HCT116 (cell line): ENCODE measurements around the gene DBNL. TPM values are rescaled to one million over a fixed set of nuclear protein-coding genes. Genes with fewer than 3 reads are reported as not detected.

ENCODE experiments used
- ATAC-seq: fragments of 200-7000 bp; cut with Tn5 transposase; 2 replicates; pipeline ENCODE4 v1.9.1; 2020; ENCODE audit warnings: mild to moderate bottlenecking, moderate library complexity
- BruUV-seq: library from RNA; stranded (reverse); fragments of 400-500 nt; replicated peaks from 2 replicates; lab custom pipeline; 2021; lab: Mats Ljungman, UMichigan
- CTCF ChIA-PET: fragments of 300-600 bp; sonication (Branson Sonifier 250); formaldehyde crosslinking; loops from one replicate; lab custom pipeline; 2021; ENCODE audit warnings: antibody characterized with exemption; lab: Charles Lee
- POLR2A ChIA-PET: fragments of 300-600, 350-600 bp; sonication (Branson Sonifier 250); formaldehyde crosslinking; loops from one replicate; lab custom pipeline; 2021; ENCODE audit warnings: antibody characterized with exemption; lab: Charles Lee
- RAD21 ChIA-PET, 2 experiments: fragments of 300-600 bp; sonication (Branson Sonifier 250); formaldehyde crosslinking; loops; one replicate each; lab custom pipeline; 2023; ENCODE audit warnings: low total read pairs in 2 of 2; ENCODE audit not compliant: uncharacterized antibody in 2 of 2, unreplicated experiment in 2 of 2, low non-redundant PET in 1 of 2; lab: Charles Lee
- DNase-seq: peaks from one replicate; pipeline ENCODE4 v3.0.0-alpha.2; 2010; ENCODE audit warnings: low read depth, low spot score
- H2AFZ ChIP-seq: fragments of 200-600 bp; shearing (Covaris generic), sonication (generic); 2 replicates; pipeline ENCODE4 v1.6.1; 2017; ENCODE audit warnings: low read depth, mixed run types, mixed read lengths, antibody characterized with exemption, low read length; ENCODE audit not compliant: poor library complexity, severe bottlenecking
- H3K27ac ChIP-seq: 2 replicates; pipeline ENCODE4 v1.5.1; 2012; ENCODE audit warnings: low read depth, low read length
- H3K27me3 ChIP-seq: fragments of 200-600 bp; sonication (generic); 2 replicates; pipeline ENCODE4 v1.6.1; 2016; ENCODE audit warnings: mixed run types, low read length, mixed read lengths; ENCODE audit not compliant: insufficient read depth
- H3K36me3 ChIP-seq, 2 experiments: fragments of 200-500 bp in 1 of 2; fragments of 200-600 bp in 1 of 2; sonication (Bioruptor generic) in 1 of 2; sonication (generic) in 1 of 2; 2 replicates each; pipeline versions ENCODE4 v1.5.1 to v1.6.1; 2014 to 2016; ENCODE audit warnings: low read length in 2 of 2, inconsistent platforms in 1 of 2, mixed read lengths in 1 of 2, mixed run types in 1 of 2; ENCODE audit not compliant: insufficient read depth in 2 of 2, control insufficient read depth in 1 of 2
- H3K4me1 ChIP-seq, 2 experiments: fragments of 200-600 bp in 1 of 2; sonication (generic) in 1 of 2; 2 replicates each; pipeline versions ENCODE4 v1.5.1 to v1.6.1; 2012 to 2017; ENCODE audit warnings: low read length in 2 of 2, inconsistent platforms in 1 of 2, mild to moderate bottlenecking in 1 of 2, mixed read lengths in 1 of 2, mixed run types in 1 of 2, moderate library complexity in 1 of 2; ENCODE audit not compliant: insufficient read depth in 2 of 2, control insufficient read depth in 1 of 2
- H3K4me2 ChIP-seq: fragments of 200-600 bp; sonication (generic); 2 replicates; pipeline ENCODE4 v1.6.1; 2017; ENCODE audit warnings: mixed run types, low read length, mixed read lengths
- H3K4me3 ChIP-seq, 2 experiments: fragments of 200-600 bp in 1 of 2; sonication (generic) in 1 of 2; replicated peaks in 1 of 2; 2 replicates each; pipeline ENCODE4 v1.5.1; 2011 to 2016; ENCODE audit warnings: low read length in 2 of 2, control low read depth in 1 of 2, low read depth in 1 of 2, mild to moderate bottlenecking in 1 of 2, mixed read lengths in 1 of 2, mixed run types in 1 of 2
- H3K79me2 ChIP-seq: fragments of 200-600 bp; sonication (generic); 2 replicates; pipeline ENCODE4 v1.6.1; 2017; ENCODE audit warnings: mild to moderate bottlenecking, mixed run types, low read length, moderate library complexity, mixed read lengths; ENCODE audit not compliant: insufficient read depth
- H3K9ac ChIP-seq: fragments of 200-600 bp; sonication (generic); 2 replicates; pipeline ENCODE4 v1.6.1; 2016; ENCODE audit warnings: low read length, mixed read lengths
- H3K9me2 ChIP-seq: fragments of 200-600 bp; sonication (generic), shearing (Covaris generic); 2 replicates; pipeline ENCODE4 v1.6.1; 2017; ENCODE audit warnings: mixed run types, mild to moderate bottlenecking, moderate library complexity; ENCODE audit not compliant: insufficient read depth
- H3K9me3 ChIP-seq, 2 experiments: fragments of 200-500 bp in 1 of 2; fragments of 200-600 bp in 1 of 2; sonication (Bioruptor generic) in 1 of 2; sonication (generic) in 1 of 2; 2 replicates each; pipeline ENCODE4 v1.6.1; 2014 to 2017; ENCODE audit warnings: low read length in 2 of 2, mixed read lengths in 2 of 2, inconsistent platforms in 1 of 2, low read depth in 1 of 2, mild to moderate bottlenecking in 1 of 2, mixed run types in 1 of 2, moderate library complexity in 1 of 2; ENCODE audit not compliant: control insufficient read depth in 1 of 2, insufficient read depth in 1 of 2
- H4K20me1 ChIP-seq: fragments of 200-600 bp; sonication (generic), shearing (Covaris generic); 2 replicates; pipeline ENCODE4 v1.6.1; 2017; ENCODE audit warnings: mixed run types, mild to moderate bottlenecking, moderate library complexity; ENCODE audit not compliant: insufficient read depth
- CTCF ChIP-seq, 3 experiments: fragments of 200-600 bp in 1 of 3; sonication (generic) in 1 of 3; IDR thresholded peaks in 2 of 3; conservative IDR thresholded peaks in 1 of 3; 2 replicates each; pipeline ENCODE4 v1.5.1; 2012 to 2017; ENCODE audit warnings: low read depth in 2 of 3, low read length in 2 of 3, antibody characterized with exemption in 1 of 3, borderline replicate concordance in 1 of 3, control low read depth in 1 of 3, mild to moderate bottlenecking in 1 of 3, mixed read lengths in 1 of 3, mixed run types in 1 of 3, moderate library complexity in 1 of 3; ENCODE audit not compliant: insufficient read depth in 1 of 3
- EGR1 ChIP-seq: IDR thresholded peaks from 2 replicates; pipeline ENCODE4 v1.6.1; 2012; ENCODE audit warnings: low read depth
- EZH2phosphoT487 ChIP-seq: fragments of 200-600 bp; IDR thresholded peaks from 2 replicates; pipeline ENCODE4 v1.6.1; 2018; ENCODE audit warnings: antibody characterized with exemption, borderline replicate concordance
- JUND ChIP-seq: IDR thresholded peaks from 2 replicates; pipeline ENCODE4 v1.6.1; 2012
- POLR2A ChIP-seq: IDR thresholded peaks from 2 replicates; pipeline ENCODE4 v1.7.0; 2011; ENCODE audit warnings: borderline replicate concordance; ENCODE audit not compliant: insufficient read depth, insufficient read length; ENCODE audit errors: extremely low read depth
- POLR2AphosphoS5 ChIP-seq: IDR thresholded peaks from 2 replicates; pipeline ENCODE4 v1.6.1; 2011; ENCODE audit warnings: mild to moderate bottlenecking, low read depth, low read length, moderate library complexity
- SP1 ChIP-seq: IDR thresholded peaks from 2 replicates; pipeline ENCODE4 v1.6.1; 2012; ENCODE audit warnings: low read depth
- TCF7L2 ChIP-seq: IDR thresholded peaks from 2 replicates; pipeline ENCODE4 v1.7.0; 2011; ENCODE audit warnings: borderline replicate concordance, inconsistent platforms; ENCODE audit not compliant: insufficient read depth, insufficient read length; ENCODE audit errors: extremely low read depth
- YY1 ChIP-seq: IDR thresholded peaks from 2 replicates; pipeline ENCODE4 v1.6.1; 2011; ENCODE audit warnings: low read length, low read depth, moderate library complexity, mild to moderate bottlenecking; ENCODE audit not compliant: insufficient replicate concordance; ENCODE audit errors: extremely low read depth
- ZFX ChIP-seq: fragments of 450-650 bp; IDR thresholded peaks from 2 replicates; pipeline ENCODE4 v1.6.1; 2017
- intact Hi-C: fragments of 100-400 bp; cut with micrococcal nuclease; formaldehyde crosslinking; loops from 2 replicates; pipeline ENCODE4 v1.10.0; 2022
- total RNA-seq: library from RNA; stranded (reverse); gene quantifications from one replicate; pipeline ENCODE4 v1.2.1, GENCODE V29; 2021; ENCODE audit not compliant: unreplicated experiment
- TF ChIP-seq, protein P1 (sequence below): IDR thresholded peaks from 2 replicates; pipeline ENCODE4 v1.6.1; 2011; ENCODE audit warnings: mild to moderate bottlenecking, low read length, moderate library complexity; ENCODE audit not compliant: insufficient replicate concordance; ENCODE audit errors: extremely low read depth
- TF ChIP-seq, protein P2 (sequence below): IDR thresholded peaks from 2 replicates; pipeline ENCODE4 v1.6.1; 2012; ENCODE audit warnings: low read depth

Gene DBNL
- total RNA-seq, 1 experiment from 2014 or later = 39.4 TPM

DNA sequence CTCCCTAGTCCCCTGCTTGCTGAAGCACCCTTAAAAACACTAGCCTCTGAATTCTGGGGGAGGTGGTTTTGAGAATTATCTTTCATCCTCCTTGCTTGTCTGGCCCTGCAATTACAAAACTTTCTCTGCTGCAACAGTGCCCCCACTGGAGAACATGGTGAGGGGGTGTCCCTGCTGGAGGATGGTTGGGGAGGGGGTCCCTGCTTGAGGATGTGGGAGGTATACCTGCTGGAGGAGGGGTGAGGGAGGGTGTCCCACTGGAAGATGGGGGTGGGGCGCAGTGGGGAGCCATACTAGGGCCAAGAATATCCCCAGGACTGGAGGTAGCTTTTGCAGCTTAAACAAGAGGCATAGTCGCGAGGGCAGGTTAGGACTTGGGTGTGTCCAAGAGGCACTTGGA is 41.0 kb downstream of the DBNL start:
- ChIA-PET CTCF (interaction anchor here (1.3 kb wide), 1 partner anchor 13 kb away, joined by 3 read pairs; no protein-coding TSS in a partner anchor), POLR2A (no interaction called here)
- TF ChIP-seq, protein P1, sequence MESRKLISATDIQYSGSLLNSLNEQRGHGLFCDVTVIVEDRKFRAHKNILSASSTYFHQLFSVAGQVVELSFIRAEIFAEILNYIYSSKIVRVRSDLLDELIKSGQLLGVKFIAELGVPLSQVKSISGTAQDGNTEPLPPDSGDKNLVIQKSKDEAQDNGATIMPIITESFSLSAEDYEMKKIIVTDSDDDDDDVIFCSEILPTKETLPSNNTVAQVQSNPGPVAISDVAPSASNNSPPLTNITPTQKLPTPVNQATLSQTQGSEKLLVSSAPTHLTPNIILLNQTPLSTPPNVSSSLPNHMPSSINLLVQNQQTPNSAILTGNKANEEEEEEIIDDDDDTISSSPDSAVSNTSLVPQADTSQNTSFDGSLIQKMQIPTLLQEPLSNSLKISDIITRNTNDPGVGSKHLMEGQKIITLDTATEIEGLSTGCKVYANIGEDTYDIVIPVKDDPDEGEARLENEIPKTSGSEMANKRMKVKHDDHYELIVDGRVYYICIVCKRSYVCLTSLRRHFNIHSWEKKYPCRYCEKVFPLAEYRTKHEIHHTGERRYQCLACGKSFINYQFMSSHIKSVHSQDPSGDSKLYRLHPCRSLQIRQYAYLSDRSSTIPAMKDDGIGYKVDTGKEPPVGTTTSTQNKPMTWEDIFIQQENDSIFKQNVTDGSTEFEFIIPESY = no peak
- TF ChIP-seq JUND (no peak), CTCF (IDR thresholded peaks at IDR 0.05 in 2 of 3, conservative IDR thresholded peaks at IDR 0.05 in 1 of 3; ENCODE audit: borderline replicate concordance in 1 of 3, insufficient read depth in 1 of 3, low read depth in 2 of 3, low read length in 2 of 3) (peak in 2 of 3 experiments; percentile 41 to 58; a peak in 4 of 6 replicates)

GRCh38 chr7:44086627-44087026 is 42.1 kb downstream of the DBNL start:
- no peak overlapping the region for H3K4me2 ChIP-seq
- ChIA-PET POLR2A (no interaction called here), CTCF (no interaction called here), RAD21 (interaction anchor here in 1 of 2 experiments (0.5 kb wide), 1 partner anchor 391 kb away, joined by 3 read pairs; no protein-coding TSS in a partner anchor)
- H2AFZ ChIP-seq = no peak overlapping the region
- H3K79me2 ChIP-seq = peaks cover under 1% of the 10 kb centered on the region; the same call in 1 of the 2 replicates
- no peaks in the 10 kb centered on the region for H4K20me1 ChIP-seq
- no peak overlapping the region for H3K9ac ChIP-seq
- DNase-seq (no peak), ATAC-seq (no peak)
- intact Hi-C loops = no loop called here
- no peaks in the 10 kb centered on the region for H3K36me3 ChIP-seq
- H3K9me2 ChIP-seq = no peaks in the 10 kb centered on the region
- H3K9me3 ChIP-seq = no peaks in the 10 kb centered on the region
- BruUV-seq = no TSS peak
- no peak overlapping the region for H3K27ac ChIP-seq
- H3K27me3 ChIP-seq = no peaks in the 10 kb centered on the region
- peaks cover 7 to 31% of the 10 kb centered on the region in 2 experiments for H3K4me1 ChIP-seq
- no peak overlapping the region for H3K4me3 ChIP-seq
- TF ChIP-seq, protein P2, sequence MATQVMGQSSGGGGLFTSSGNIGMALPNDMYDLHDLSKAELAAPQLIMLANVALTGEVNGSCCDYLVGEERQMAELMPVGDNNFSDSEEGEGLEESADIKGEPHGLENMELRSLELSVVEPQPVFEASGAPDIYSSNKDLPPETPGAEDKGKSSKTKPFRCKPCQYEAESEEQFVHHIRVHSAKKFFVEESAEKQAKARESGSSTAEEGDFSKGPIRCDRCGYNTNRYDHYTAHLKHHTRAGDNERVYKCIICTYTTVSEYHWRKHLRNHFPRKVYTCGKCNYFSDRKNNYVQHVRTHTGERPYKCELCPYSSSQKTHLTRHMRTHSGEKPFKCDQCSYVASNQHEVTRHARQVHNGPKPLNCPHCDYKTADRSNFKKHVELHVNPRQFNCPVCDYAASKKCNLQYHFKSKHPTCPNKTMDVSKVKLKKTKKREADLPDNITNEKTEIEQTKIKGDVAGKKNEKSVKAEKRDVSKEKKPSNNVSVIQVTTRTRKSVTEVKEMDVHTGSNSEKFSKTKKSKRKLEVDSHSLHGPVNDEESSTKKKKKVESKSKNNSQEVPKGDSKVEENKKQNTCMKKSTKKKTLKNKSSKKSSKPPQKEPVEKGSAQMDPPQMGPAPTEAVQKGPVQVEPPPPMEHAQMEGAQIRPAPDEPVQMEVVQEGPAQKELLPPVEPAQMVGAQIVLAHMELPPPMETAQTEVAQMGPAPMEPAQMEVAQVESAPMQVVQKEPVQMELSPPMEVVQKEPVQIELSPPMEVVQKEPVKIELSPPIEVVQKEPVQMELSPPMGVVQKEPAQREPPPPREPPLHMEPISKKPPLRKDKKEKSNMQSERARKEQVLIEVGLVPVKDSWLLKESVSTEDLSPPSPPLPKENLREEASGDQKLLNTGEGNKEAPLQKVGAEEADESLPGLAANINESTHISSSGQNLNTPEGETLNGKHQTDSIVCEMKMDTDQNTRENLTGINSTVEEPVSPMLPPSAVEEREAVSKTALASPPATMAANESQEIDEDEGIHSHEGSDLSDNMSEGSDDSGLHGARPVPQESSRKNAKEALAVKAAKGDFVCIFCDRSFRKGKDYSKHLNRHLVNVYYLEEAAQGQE = no peak
- TF ChIP-seq EGR1 = no peak
- TF ChIP-seq EZH2phosphoT487 = no peak
- TF ChIP-seq SP1 = no peak
- TF ChIP-seq ZFX = no peak
- TF ChIP-seq YY1 = no peak
- TF ChIP-seq POLR2AphosphoS5 = no peak
- TF ChIP-seq TCF7L2 = no peak
- TF ChIP-seq JUND = no peak
- no peak for TF ChIP-seq POLR2A

More for the DNA sequence above, 41.0 kb downstream of the DBNL start:
- H2AFZ ChIP-seq = no peak overlapping the region
- DNase-seq = no peak
- RAD21 ChIA-PET = no interaction called here
- no peak for ATAC-seq
- peaks cover 12 to 40% of the 10 kb centered on the region in 2 experiments for H3K4me1 ChIP-seq
- no peak overlapping the region for H3K27ac ChIP-seq
- no peaks in the 10 kb centered on the region for H4K20me1 ChIP-seq
- H3K79me2 ChIP-seq = peaks cover 11% of the 10 kb centered on the region
- H3K9me2 ChIP-seq = no peaks in the 10 kb centered on the region
- BruUV-seq = no TSS peak
- no peaks in the 10 kb centered on the region for H3K9me3 ChIP-seq
- H3K36me3 ChIP-seq = peaks cover 0 to 1% of the 10 kb centered on the region in 2 experiments; a peak in 1 of 4 replicates
- no peak overlapping the region for H3K4me3 ChIP-seq
- no peaks in the 10 kb centered on the region for H3K27me3 ChIP-seq
- no peak overlapping the region for H3K4me2 ChIP-seq
- intact Hi-C loops = no loop called here
- no peak overlapping the region for H3K9ac ChIP-seq
